Prostate gland (tissue), 2 donors: Measurements from ENCODE around the gene CAMK2D. TPM values are rescaled to one million over a fixed set of nuclear protein-coding genes. Genes with fewer than 3 reads are reported as not detected.

ENCODE experiments used
- DNase-seq: peaks from one replicate; pipeline ENCODE4 v3.0.0-alpha.2; 2019; ENCODE audit warnings: low spot score
- H3K27ac ChIP-seq, 2 donors: fragments of 200-600 bp; sonication (generic); 2 replicates each; pipeline ENCODE4 v1.5.1; 2017 to 2019
- H3K27me3 ChIP-seq: fragments of 200-600 bp; sonication (generic); replicated peaks from 2 replicates; pipeline ENCODE4 v1.5.1; 2019; ENCODE audit not compliant: insufficient read depth
- H3K36me3 ChIP-seq, 2 donors: fragments of 200-600 bp; sonication (generic); 1 replicate in 1 of 2; 2 replicates in 1 of 2; pipeline versions ENCODE4 v1.5.1 to v1.8.1; 2017 to 2019
- H3K4me1 ChIP-seq: fragments of 200-600 bp; sonication (generic); replicated peaks from 2 replicates; pipeline ENCODE4 v1.5.1; 2019
- H3K4me3 ChIP-seq, 2 donors: fragments of 200-600 bp; sonication (generic); 2 replicates each; pipeline ENCODE4 v1.5.1; 2017 to 2019
- H3K9me3 ChIP-seq: fragments of 200-600 bp; sonication (generic); 2 replicates; pipeline ENCODE4 v1.5.1; 2017
- CTCF ChIP-seq, 4 experiments: fragments of 200-600 bp in 2 of 4; fragments of 450-650 bp in 2 of 4; sonication (generic) in 2 of 4; IDR thresholded peaks; 1 replicate in 3 of 4; 2 replicates in 1 of 4; pipeline ENCODE4 v1.5.1; 2016 to 2019; ENCODE audit warnings: antibody characterized with exemption in 4 of 4, mild to moderate bottlenecking in 2 of 4, moderate library complexity in 2 of 4
- POLR2A ChIP-seq: fragments of 450-650 bp; IDR thresholded peaks from one replicate; pipeline ENCODE4 v1.6.1; 2016; ENCODE audit warnings: antibody characterized with exemption, mild to moderate bottlenecking
- POLR2AphosphoS5 ChIP-seq: sonication (generic); formaldehyde crosslinking; IDR thresholded peaks from one replicate; pipeline ENCODE4 v1.6.1; 2017; ENCODE audit warnings: antibody characterized with exemption
- whole genome bisulfite sequencing: methylation state at CpG from one replicate; pipeline ENCODE4 v1.1.5; 2018; 5-methylcytosine and 5-hydroxymethylcytosine counted together
- intact Hi-C: fragments of 100-400 bp; cut with DNase I; formaldehyde crosslinking; loops from one replicate; pipeline ENCODE4 v1.14.2; 2022
- total RNA-seq, 2 donors: library from RNA; depleted of rRNA; stranded (reverse); fragments of >200 nt; gene quantifications; one replicate each; pipeline ENCODE4 v1.1.0, GENCODE V29; 2016

The CAMK2D gene
- total RNA-seq, 2 donors from 2014 or later = 48.7 to 88.8 TPM

- no peak for TF ChIP-seq POLR2AphosphoS5
- no peak for TF ChIP-seq CTCF (IDR thresholded peaks at IDR 0.05)
- no peak for TF ChIP-seq POLR2A
- no peak for DNase-seq
- H3K9me3 ChIP-seq = no peaks in the 10 kb centered on the region
- H3K4me1 ChIP-seq = no peaks in the 10 kb centered on the region
- no peaks in the 10 kb centered on the region for H3K27me3 ChIP-seq
- no peaks in the 10 kb centered on the region for H3K36me3 ChIP-seq
- no peak overlapping the region for H3K27ac ChIP-seq
- no peak overlapping the region for H3K4me3 ChIP-seq
- 91% methylated on average over 3 of the region's 3 CpGs for WGBS
- intact Hi-C loops = no loop called here
Measured at GRCh38 chr4:113610537-113610936, 151.0 kb downstream of the CAMK2D start.

GRCh38 chr4:113607998-113608397 lies 153.5 kb downstream of the CAMK2D start:
- TF ChIP-seq CTCF (IDR thresholded peaks at IDR 0.05) (no peak), POLR2AphosphoS5 (no peak), POLR2A (no peak)
- DNase-seq = no peak

GRCh38 chr4:113607147-113607720 lies 154.3 kb downstream of the CAMK2D start:
- H3K9me3 ChIP-seq = no peaks in the 10 kb centered on the region
- no peak overlapping the region for H3K4me3 ChIP-seq
- intact Hi-C loops = no loop called here
- 94% methylated on average over 9 of the region's 9 CpGs for WGBS
- H3K4me1 ChIP-seq = no peaks in the 10 kb centered on the region
- no peaks in the 10 kb centered on the region for H3K36me3 ChIP-seq
- H3K27ac ChIP-seq = no peak overlapping the region
- TF ChIP-seq POLR2AphosphoS5 = no peak
- no peak for TF ChIP-seq POLR2A
- no peak for TF ChIP-seq CTCF (IDR thresholded peaks at IDR 0.05)
- H3K27me3 ChIP-seq = no peaks in the 10 kb centered on the region
- no peak for DNase-seq

More at GRCh38 chr4:113607998-113608397, 153.5 kb downstream of the CAMK2D start:
- Histone ChIP-seq H3K4me1 (no peaks in the 10 kb centered on the region), H3K27ac (no peak overlapping the region), H3K9me3 (no peaks in the 10 kb centered on the region), H3K36me3 (no peaks in the 10 kb centered on the region), H3K4me3 (no peak overlapping the region), H3K27me3 (no peaks in the 10 kb centered on the region)
- WGBS = 100% methylated on average over 1 of the region's 1 CpG
- intact Hi-C loops = no loop called here

GRCh38 chr4:113604955-113605354 lies 156.6 kb downstream of the CAMK2D start:
- Histone ChIP-seq H3K4me3 (no peak overlapping the region), H3K36me3 (no peaks in the 10 kb centered on the region), H3K27ac (no peak overlapping the region), H3K9me3 (no peaks in the 10 kb centered on the region), H3K4me1 (no peaks in the 10 kb centered on the region), H3K27me3 (no peaks in the 10 kb centered on the region)
- intact Hi-C loops = no loop called here
- TF ChIP-seq POLR2AphosphoS5 = no peak
- TF ChIP-seq POLR2A = no peak
- TF ChIP-seq CTCF (IDR thresholded peaks at IDR 0.05) = no peak
- DNase-seq = no peak
- WGBS = 83% methylated on average over 2 of the region's 2 CpGs

- Histone ChIP-seq H3K36me3 (no peaks in the 10 kb centered on the region), H3K9me3 (no peaks in the 10 kb centered on the region), H3K27me3 (no peaks in the 10 kb centered on the region), H3K4me1 (no peaks in the 10 kb centered on the region), H3K4me3 (no peak overlapping the region), H3K27ac (no peak overlapping the region)
- intact Hi-C loops = no loop called here
- WGBS = 71% methylated on average over 1 of the region's 1 CpG
- TF ChIP-seq POLR2A = no peak
- no peak for DNase-seq
Measured at GRCh38 chr4:113603911-113604310, 157.6 kb downstream of the CAMK2D start.
